ENCODE measurements around the gene TAF12.

DNA sequence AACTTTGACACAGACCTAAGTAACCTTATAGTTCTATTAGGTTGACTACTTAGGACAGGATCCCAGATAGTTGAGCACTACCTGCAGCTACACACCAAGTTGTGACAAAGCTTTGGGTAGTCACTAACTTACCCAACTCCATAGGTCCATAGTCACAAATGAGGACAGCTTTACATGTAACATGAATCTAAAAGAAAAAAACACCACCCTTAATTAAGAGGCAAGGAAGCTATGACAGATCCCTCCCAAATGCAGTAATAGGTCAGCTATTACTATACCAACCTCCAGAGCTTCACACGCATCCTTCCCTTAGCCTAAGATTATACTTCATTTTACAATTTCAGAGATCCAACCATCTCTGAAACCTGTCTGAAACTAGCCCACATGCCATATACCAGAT is 63.5 kb downstream of the TAF12 start:
- TF ChIP-seq TAF1 (IDR thresholded peaks at IDR 0.05; ENCODE audit: borderline replicate concordance, low read depth, low read length) (no peak), CTCF (IDR thresholded peaks at IDR 0.05 in 2 of 3, conservative IDR thresholded peaks at IDR 0.05 in 1 of 3; ENCODE audit: control insufficient read depth in 2 of 3, extremely low read depth in 1 of 3, insufficient read depth in 1 of 3, low read depth in 3 of 3, low read length in 3 of 3) (no peak), EZH2 (IDR thresholded peaks at IDR 0.05; ENCODE audit: borderline replicate concordance, control insufficient read depth, low read depth, low read length) (no peak), RB1 (IDR thresholded peaks at IDR 0.05; ENCODE audit: borderline replicate concordance) (no peak), POLR2A (IDR thresholded peaks at IDR 0.05; ENCODE audit: low read depth, low read length) (no peak), TCF7 (IDR thresholded peaks at IDR 0.05; ENCODE audit: borderline replicate concordance) (no peak), ATF7 (IDR thresholded peaks at IDR 0.05; ENCODE audit: low read depth) (no peak), EP300 (IDR thresholded peaks at IDR 0.05; ENCODE audit: borderline replicate concordance in 1 of 2, control insufficient read depth in 1 of 2, low read depth in 2 of 2, low read length in 2 of 2) (no peak), CHD2 (IDR thresholded peaks at IDR 0.05; ENCODE audit: borderline replicate concordance, low read depth, low read length) (no peak)
- TF ChIP-seq, protein P1, sequence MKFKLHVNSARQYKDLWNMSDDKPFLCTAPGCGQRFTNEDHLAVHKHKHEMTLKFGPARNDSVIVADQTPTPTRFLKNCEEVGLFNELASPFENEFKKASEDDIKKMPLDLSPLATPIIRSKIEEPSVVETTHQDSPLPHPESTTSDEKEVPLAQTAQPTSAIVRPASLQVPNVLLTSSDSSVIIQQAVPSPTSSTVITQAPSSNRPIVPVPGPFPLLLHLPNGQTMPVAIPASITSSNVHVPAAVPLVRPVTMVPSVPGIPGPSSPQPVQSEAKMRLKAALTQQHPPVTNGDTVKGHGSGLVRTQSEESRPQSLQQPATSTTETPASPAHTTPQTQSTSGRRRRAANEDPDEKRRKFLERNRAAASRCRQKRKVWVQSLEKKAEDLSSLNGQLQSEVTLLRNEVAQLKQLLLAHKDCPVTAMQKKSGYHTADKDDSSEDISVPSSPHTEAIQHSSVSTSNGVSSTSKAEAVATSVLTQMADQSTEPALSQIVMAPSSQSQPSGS (IDR thresholded peaks at IDR 0.05; ENCODE audit: low read length) = no peak
- TF ChIP-seq, protein P2, sequence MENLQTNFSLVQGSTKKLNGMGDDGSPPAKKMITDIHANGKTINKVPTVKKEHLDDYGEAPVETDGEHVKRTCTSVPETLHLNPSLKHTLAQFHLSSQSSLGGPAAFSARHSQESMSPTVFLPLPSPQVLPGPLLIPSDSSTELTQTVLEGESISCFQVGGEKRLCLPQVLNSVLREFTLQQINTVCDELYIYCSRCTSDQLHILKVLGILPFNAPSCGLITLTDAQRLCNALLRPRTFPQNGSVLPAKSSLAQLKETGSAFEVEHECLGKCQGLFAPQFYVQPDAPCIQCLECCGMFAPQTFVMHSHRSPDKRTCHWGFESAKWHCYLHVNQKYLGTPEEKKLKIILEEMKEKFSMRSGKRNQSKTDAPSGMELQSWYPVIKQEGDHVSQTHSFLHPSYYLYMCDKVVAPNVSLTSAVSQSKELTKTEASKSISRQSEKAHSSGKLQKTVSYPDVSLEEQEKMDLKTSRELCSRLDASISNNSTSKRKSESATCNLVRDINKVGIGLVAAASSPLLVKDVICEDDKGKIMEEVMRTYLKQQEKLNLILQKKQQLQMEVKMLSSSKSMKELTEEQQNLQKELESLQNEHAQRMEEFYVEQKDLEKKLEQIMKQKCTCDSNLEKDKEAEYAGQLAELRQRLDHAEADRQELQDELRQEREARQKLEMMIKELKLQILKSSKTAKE (IDR thresholded peaks at IDR 0.05; ENCODE audit: low read depth, poor library complexity, severe bottlenecking) = no peak
- TF ChIP-seq, protein P3, sequence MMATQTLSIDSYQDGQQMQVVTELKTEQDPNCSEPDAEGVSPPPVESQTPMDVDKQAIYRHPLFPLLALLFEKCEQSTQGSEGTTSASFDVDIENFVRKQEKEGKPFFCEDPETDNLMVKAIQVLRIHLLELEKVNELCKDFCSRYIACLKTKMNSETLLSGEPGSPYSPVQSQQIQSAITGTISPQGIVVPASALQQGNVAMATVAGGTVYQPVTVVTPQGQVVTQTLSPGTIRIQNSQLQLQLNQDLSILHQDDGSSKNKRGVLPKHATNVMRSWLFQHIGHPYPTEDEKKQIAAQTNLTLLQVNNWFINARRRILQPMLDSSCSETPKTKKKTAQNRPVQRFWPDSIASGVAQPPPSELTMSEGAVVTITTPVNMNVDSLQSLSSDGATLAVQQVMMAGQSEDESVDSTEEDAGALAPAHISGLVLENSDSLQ (IDR thresholded peaks at IDR 0.05) = no peak

Data from GM12878 (cell line).